ENCODE data around the gene RPLP1. TPM values are rescaled to one million over a fixed set of nuclear protein-coding genes. Genes with fewer than 3 reads are reported as not detected.
A peak's percentile ranks its signal among the peaks of the same experiment; 100 is the strongest.

Gene RPLP1
- total RNA-seq, 1 donor from 2014 or later, result 617 TPM

DNA sequence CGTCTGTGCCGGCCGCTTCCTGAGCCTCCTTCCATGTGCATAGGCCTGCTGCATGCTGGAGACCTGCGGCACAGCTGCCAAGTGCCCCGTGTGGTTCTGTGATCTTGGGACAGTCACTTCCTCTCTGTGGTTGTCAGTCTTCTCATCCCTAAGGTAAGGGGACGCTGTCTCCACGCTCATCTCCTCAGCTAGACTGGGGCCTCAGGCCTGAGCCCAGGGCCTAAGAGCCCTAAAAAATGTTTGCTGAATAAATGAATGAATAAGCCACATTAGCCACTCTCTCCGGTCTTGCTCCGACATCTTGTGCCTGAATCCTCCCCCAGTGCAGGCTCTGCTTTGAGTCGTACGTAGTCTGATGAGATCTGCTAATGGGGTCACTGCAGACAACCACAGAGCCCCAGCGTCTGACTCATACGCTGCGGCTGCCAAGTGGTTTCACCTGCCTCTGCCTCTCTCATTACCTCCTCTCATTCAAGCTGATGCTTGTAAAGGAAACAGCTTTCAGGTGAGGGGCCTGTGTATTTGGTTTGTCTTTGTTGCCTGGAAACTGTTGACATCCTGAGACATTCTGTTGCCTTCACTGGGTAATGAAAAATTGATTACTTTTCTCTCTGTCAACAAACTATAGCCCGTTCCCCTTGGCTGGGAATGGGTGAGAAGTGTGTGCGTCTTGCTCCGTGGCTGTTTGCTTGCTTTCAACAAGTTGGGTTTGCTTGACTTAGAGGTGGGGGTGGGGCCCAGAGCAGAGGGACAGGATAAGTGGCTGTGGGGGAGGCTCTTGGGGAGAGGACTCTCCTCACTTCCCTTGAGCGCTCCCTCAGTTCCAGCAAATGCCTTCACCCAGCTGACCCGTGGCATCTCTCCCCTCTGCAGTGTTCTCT, 15.9 kb downstream of the RPLP1 start:
- DNase-seq (ENCODE audit: low read depth), result peak; percentile 68
- TF ChIP-seq, protein P1, sequence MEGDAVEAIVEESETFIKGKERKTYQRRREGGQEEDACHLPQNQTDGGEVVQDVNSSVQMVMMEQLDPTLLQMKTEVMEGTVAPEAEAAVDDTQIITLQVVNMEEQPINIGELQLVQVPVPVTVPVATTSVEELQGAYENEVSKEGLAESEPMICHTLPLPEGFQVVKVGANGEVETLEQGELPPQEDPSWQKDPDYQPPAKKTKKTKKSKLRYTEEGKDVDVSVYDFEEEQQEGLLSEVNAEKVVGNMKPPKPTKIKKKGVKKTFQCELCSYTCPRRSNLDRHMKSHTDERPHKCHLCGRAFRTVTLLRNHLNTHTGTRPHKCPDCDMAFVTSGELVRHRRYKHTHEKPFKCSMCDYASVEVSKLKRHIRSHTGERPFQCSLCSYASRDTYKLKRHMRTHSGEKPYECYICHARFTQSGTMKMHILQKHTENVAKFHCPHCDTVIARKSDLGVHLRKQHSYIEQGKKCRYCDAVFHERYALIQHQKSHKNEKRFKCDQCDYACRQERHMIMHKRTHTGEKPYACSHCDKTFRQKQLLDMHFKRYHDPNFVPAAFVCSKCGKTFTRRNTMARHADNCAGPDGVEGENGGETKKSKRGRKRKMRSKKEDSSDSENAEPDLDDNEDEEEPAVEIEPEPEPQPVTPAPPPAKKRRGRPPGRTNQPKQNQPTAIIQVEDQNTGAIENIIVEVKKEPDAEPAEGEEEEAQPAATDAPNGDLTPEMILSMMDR (conservative IDR thresholded peaks at IDR 0.05; ENCODE audit: low read depth, low read length), result no peak
- H3K4me3 ChIP-seq (ENCODE audit: low read depth, low read length), result no peak overlapping the region

DNA sequence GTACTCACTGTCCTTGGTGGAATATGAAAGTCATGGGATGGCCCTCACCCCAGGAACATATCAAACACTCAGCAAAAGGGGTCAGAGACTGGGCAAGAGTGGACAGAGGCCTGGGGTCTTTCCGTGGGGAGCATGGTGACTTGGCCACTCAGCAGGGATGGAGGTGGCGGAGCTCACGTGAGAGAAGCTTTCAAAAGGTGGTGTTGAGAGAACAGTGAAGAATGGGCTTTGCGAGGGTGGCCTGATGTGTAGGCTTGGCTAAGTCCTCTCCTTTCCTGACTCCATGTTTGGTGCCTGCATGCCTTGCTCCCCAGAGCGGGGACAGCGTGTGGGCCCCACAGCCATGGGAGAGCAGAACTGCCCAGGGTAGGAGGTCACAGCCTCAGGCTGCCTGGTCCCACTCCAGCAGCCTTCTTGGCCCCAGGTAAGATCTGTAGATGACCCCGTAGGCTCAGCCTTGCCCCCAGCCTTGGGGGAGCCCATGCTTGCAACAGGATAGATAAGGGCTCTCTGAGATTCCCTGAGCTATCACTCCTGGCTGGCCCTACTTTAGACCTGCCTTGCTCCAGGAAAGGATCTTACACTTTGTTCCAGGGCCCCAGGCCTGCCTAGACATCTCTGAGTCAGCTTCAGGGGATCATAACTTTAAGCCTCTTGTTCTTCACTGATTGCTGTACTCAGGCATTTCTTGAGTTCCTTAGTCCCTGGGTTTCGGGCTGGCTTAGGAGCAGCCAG, 17.0 kb downstream of the RPLP1 start:
- DNase-seq (ENCODE audit: low read depth), result no peak
- no peak overlapping the region for H3K4me3 ChIP-seq (ENCODE audit: low read depth, low read length)
- TF ChIP-seq, protein P1 (conservative IDR thresholded peaks at IDR 0.05; ENCODE audit: low read depth, low read length), result no peak

DNA sequence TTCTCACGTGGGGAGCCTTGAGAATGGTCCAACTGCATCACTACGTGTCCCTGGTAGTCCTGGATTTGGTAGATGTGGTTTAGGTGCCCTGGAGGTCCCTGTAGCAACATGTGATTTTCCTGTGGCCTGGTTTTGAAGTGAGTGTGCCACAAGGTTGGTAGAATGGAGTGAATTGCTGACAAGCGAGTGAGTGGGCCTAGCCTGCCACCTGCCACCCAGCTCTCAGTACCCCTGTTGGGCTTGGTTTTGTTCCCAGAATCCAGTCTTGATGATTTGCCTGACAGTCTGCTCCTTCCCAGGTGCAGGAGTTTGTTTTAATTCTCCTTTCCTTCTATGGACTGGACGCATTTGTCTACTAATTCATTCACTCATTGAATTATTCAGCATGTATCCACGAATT, 19.4 kb downstream of the RPLP1 start:
- TF ChIP-seq, protein P1 (conservative IDR thresholded peaks at IDR 0.05; ENCODE audit: low read depth, low read length), result no peak
- H3K4me3 ChIP-seq (ENCODE audit: low read depth, low read length), result no peak overlapping the region
- no peak for DNase-seq (ENCODE audit: low read depth)

DNA sequence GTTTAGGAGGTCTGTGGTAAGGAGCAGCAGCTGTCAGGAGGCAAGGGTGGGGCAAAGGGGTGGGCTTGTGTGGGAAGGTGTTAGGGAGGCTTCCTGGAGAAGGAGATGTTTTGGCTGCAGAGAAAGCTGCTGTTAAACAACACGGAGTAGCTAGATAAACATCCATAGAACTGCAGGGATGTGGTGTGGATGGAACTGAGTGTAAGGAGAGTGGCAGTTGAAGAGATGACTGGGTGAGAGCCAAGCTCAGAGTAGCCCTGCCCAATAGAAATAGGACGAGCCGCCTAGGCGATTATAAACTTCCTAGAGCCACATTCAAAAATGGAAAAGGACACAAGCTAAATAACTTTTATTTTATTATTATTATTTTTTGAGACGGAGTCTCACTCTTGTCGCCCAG, 19.9 kb downstream of the RPLP1 start:
- TF ChIP-seq, protein P1 (conservative IDR thresholded peaks at IDR 0.05; ENCODE audit: low read depth, low read length), result no peak
- no peak for DNase-seq (ENCODE audit: low read depth)
- H3K4me3 ChIP-seq (ENCODE audit: low read depth, low read length), result no peak overlapping the region

DNA sequence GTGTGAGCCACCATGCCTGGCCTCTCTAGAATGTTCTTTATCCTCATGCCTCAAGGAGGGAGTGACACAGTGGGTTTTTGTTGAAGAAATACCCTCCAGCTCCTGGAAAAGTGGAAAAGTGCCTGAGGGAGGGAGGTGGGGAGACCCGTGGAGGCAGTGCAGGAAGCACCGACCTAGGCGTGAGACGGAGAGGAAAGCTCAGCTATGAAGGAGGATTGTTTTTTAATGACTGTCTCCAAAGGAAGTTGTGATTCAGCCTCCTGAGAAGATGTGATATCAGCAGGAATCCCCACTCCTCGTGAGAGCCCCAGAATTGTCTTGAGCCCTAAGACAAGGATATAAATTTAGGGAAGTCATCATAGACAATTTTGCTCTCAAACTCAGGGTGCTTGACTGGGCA, 21.7 kb downstream of the RPLP1 start:
- no peak overlapping the region for H3K4me3 ChIP-seq (ENCODE audit: low read depth, low read length)
- TF ChIP-seq, protein P1 (conservative IDR thresholded peaks at IDR 0.05; ENCODE audit: low read depth, low read length), result no peak
- no peak for DNase-seq (ENCODE audit: low read depth)

DNA sequence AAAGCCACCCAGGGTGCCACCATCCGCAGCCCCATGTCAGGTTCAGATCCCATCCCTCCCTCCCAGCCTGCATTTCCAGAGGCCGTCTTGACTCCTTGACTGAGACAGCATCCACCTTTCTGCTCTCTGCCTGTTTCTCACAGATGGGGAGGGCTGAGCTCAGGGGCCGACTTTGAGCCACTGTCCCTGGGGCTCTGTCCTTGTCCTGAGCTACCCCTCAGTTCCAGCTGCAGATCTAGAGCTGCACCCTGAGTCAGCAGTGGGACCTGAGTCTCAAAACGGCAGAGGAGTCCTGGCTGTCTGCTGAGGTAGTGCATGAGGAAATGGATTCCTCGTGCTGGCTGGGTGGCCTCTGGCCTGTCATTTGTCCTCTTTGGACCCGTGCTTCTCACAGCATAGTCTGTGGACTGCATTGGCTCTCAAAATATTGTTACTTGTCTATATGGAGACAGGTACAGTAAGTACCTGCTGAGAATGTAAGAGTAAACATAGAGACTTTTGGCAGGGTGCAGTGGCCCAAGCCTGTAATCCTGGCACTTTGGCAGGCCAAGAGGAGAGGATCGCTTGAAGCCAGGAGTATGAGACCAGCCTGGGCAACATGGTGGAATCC, 22.3 kb downstream of the RPLP1 start:
- TF ChIP-seq, protein P1 (conservative IDR thresholded peaks at IDR 0.05; ENCODE audit: low read depth, low read length), result peak; percentile 9
- no peak for DNase-seq (ENCODE audit: low read depth)
- H3K4me3 ChIP-seq (ENCODE audit: low read depth, low read length), result no peak overlapping the region
